ENCODE measurements around the gene TP53BP2.

DNA sequence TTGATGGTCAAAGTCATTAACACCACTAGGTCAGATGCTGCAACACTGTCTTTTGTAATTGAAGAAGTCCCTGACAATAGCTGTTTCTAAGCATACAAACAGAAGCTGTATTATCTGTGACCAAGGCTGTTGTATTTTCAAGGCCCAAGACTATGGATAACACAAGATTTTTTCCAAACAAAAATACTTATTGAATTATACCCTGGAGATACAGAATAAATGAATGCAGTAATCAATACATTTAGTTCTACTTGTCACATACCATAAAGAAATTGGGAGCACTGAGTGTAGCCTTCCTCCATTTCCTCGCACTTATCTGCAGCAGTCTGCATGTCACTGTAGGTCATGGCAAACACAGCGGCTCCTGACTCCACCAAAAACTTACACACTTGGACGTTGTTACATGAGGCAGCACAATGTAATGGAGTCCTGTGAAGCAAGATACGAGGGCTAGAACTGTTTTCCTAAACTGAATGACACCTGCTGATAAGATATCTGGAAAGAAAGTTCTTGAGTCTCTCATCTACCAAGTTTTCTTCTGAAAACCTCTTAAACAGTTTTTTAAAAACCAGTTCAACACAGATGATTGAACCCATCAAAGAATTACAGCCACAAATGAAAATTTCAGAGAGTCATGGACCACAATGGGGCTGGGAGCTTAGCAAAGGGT, 56.9 kb downstream of the TP53BP2 start:
- TF ChIP-seq, protein P1, sequence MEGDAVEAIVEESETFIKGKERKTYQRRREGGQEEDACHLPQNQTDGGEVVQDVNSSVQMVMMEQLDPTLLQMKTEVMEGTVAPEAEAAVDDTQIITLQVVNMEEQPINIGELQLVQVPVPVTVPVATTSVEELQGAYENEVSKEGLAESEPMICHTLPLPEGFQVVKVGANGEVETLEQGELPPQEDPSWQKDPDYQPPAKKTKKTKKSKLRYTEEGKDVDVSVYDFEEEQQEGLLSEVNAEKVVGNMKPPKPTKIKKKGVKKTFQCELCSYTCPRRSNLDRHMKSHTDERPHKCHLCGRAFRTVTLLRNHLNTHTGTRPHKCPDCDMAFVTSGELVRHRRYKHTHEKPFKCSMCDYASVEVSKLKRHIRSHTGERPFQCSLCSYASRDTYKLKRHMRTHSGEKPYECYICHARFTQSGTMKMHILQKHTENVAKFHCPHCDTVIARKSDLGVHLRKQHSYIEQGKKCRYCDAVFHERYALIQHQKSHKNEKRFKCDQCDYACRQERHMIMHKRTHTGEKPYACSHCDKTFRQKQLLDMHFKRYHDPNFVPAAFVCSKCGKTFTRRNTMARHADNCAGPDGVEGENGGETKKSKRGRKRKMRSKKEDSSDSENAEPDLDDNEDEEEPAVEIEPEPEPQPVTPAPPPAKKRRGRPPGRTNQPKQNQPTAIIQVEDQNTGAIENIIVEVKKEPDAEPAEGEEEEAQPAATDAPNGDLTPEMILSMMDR (IDR thresholded peaks at IDR 0.05) = no peak
- no peak for TF ChIP-seq POLR2A (IDR thresholded peaks at IDR 0.05)

All from uterus (tissue), 2 donors.